AG10803 (cell line): ENCODE measurements around the gene EPHB1.

Experiments used
- DNase-seq: peaks from one replicate; pipeline ENCODE4 v3.0.0; 2010; ENCODE audit warnings: low read depth
- H3K4me3 ChIP-seq: 2 replicates; pipeline ENCODE4 v1.5.1; 2011; ENCODE audit warnings: mild to moderate bottlenecking, low read length, control low read depth
- CTCF ChIP-seq: conservative IDR thresholded peaks from 2 replicates; pipeline ENCODE4 v1.5.1; 2011; ENCODE audit warnings: mild to moderate bottlenecking, low read length, control low read depth, inconsistent platforms

The EPHB1 gene

GRCh38 chr3:135258916-135259315 lies 463.9 kb downstream of the EPHB1 start:
- no peak for TF ChIP-seq CTCF
- H3K4me3 ChIP-seq = no peak overlapping the region
- no peak for DNase-seq

- TF ChIP-seq CTCF = no peak
- no peak for DNase-seq
- no peak overlapping the region for H3K4me3 ChIP-seq
These were observed 465.0 kb downstream of the EPHB1 start for GRCh38 chr3:135260025-135260424.

GRCh38 chr3:135261214-135261775 lies 466.2 kb downstream of the EPHB1 start:
- H3K4me3 ChIP-seq = no peak overlapping the region
- TF ChIP-seq CTCF = no peak
- DNase-seq = no peak

- DNase-seq = no peak
These were observed 466.9 kb downstream of the EPHB1 start for GRCh38 chr3:135261916-135262315.

GRCh38 chr3:135262441-135262840 lies 467.4 kb downstream of the EPHB1 start:
- H3K4me3 ChIP-seq = no peak overlapping the region
- no peak for TF ChIP-seq CTCF
- no peak for DNase-seq

More at GRCh38 chr3:135261916-135262315, 466.9 kb downstream of the EPHB1 start:
- TF ChIP-seq CTCF = no peak
- H3K4me3 ChIP-seq = no peak overlapping the region

- H3K4me3 ChIP-seq = no peak overlapping the region
- no peak for DNase-seq
- no peak for TF ChIP-seq CTCF
These were observed 468.3 kb downstream of the EPHB1 start for GRCh38 chr3:135263331-135263730.

GRCh38 chr3:135267487-135267886 lies 472.4 kb downstream of the EPHB1 start:
- H3K4me3 ChIP-seq = no peak overlapping the region
- no peak for DNase-seq
- TF ChIP-seq CTCF = no peak
